Measurements from ENCODE around the gene NOS3. TPM values are rescaled to one million over a fixed set of nuclear protein-coding genes. Genes with fewer than 3 reads are reported as not detected.

The NOS3 gene
- 50.7 TPM for total RNA-seq

- no peak for DNase-seq (ENCODE audit: low spot score)
These were observed at the start of gene NOS3 for GRCh38 chr7:150990416-150991186. Gene NOS3, plus strand, starts transcription at chr7:150991017. Its CDS starts 2,787 bp downstream, at chr7:150993804.

GRCh38 chr7:150941351-150942000 lies 49.3 kb upstream of the NOS3 start:
- DNase-seq (ENCODE audit: low spot score) = no peak

GRCh38 chr7:150942001-150942590 lies 48.7 kb upstream of the NOS3 start:
- DNase-seq (ENCODE audit: low spot score) = peak; percentile 78

GRCh38 chr7:150942591-150943452 lies 48.0 kb upstream of the NOS3 start:
- DNase-seq (ENCODE audit: low spot score) = peak; percentile 41

DNA sequence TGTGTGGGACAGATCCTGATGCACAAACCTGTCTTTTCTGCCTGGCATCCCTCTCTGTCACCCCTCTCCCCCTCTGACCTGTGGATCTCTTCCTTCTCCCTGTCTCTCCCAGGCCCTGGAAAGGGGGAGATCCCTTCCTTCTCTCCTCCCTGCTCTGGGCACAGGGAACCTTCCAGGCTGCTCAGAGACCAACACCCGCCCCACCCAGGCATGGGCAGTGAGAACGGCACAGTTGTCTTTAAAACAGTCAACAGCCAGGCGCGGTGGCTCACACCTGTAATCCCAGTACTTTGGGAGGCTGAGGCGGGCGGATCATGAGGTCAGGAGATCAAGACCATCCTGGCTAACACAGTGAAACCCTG lies 47.4 kb upstream of the NOS3 start:
- peak; percentile 34 for DNase-seq (ENCODE audit: low spot score)

GRCh38 chr7:150944066-150945042 lies 46.5 kb upstream of the NOS3 start:
- DNase-seq (ENCODE audit: low spot score) = peak; percentile 70

GRCh38 chr7:150945171-150945852 lies 45.5 kb upstream of the NOS3 start:
- DNase-seq (ENCODE audit: low spot score) = peak; percentile 39

DNA sequence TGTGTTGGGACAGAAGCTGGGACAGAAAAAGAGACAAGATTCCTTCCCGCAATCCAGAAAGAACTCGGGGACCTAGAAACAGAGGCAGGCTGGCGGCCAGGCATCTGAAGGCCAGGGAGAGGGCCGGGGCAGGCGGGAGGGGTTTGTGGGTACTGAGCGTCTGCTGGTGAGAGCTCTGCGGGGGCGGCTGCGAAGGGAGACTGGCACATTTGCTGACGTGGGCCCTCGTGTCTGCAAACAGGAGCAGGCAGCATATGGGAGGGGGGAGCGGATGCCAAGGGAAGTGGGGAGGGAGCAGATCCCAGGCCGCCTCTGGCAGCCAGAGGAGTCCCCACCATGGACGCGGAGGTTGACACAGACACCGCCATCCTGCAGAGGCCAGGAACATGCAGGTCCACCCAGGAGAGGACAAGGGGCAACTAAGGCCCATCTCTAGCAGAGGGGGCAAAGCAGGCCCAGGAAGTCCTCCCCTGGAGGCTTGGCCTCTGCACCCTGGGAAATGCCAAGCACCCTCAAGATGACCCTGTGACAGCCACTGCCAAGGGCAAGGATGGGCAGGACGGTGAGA lies 44.9 kb upstream of the NOS3 start:
- peak; percentile 66 for DNase-seq (ENCODE audit: low spot score)

DNA sequence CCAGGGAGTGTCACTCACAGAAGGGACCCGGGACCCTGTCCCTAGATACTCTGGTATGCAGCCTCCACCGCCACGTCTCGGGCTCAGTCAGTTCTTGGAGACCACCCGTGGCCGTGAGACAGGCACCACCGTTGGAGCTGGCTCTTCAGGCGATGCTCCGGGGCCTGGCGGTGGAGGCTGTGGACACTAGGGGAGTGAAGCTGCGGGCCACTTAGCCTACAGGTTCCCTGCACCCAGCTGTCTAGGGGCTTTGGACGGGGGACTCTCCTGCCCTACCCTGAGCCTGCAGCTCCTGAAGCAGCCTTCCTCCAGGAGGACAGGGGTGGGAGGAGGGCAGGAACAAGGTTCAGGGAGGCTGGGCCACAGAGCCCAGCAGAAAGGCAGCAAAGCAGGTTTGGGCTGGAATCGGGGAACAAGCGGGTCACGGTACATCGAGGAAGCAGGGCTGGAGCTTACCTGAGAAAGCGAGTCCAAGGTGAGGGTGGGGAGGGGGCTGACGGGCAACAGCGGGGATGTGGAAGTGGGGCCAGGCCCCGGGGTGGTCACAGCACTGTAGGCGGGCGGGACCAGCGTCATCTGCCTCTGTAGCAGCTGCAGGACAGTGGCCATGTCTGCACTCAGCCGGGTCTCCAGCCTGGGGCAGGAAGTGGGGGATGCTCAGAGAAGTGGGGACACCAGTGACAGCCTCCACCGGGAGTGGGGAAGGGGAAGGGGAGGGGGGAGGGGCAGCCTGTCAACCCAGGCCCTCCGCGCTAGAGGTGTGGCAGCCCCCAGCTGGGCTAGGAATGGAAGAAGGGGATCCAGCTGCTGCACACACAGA lies 44.2 kb upstream of the NOS3 start:
- peak; percentile 48 for DNase-seq (ENCODE audit: low spot score)

- peak; percentile 41 for DNase-seq (ENCODE audit: low spot score)
These were observed 43.5 kb upstream of the NOS3 start for GRCh38 chr7:150947241-150947745.

- DNase-seq (ENCODE audit: low spot score) = no peak
These were observed 42.8 kb upstream of the NOS3 start for GRCh38 chr7:150947761-150948651.

DNA sequence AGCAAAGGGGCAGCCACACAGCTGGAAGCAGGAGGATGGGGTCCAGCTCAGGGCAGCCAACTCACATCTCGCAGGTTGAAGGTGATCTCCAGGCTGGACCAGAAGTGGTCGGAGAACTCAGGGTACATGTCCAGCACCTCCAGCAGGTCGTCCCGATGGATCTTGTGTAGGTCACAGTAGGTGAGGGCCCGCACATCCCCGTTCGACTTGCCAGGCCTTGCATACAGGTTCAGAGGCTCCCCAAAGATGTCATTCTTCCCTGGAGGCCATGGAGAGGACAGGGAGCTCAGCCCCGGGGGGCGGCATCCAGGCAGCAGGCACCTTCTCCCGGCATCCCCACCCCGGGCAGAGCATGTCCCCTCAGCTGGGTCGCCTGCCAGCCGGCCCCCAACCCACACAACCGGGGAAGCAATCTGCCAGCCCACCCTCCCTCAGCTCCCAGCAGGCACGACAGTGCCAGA lies 42.0 kb upstream of the NOS3 start:
- no peak for DNase-seq (ENCODE audit: low spot score)

DNA sequence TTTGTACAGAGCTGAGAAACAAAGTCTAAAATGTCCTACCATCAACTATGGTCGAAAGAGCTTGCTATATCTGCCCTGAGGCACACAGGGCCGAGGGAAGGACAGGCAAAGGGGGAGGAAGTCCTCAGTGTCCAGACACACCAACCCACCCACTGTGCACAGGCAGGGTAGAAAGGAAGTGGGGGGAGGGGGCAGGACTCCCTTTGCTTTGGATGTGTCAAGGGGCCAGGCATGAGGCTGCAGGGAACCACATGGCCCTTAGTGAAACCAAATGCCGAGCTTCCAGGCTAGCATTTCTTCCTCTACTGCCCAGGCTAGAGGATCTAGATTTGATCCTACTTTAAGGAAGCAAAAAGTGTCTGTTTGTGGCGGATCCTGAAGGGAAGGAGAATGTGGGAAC lies 41.3 kb upstream of the NOS3 start:
- DNase-seq (ENCODE audit: low spot score) = no peak

DNA sequence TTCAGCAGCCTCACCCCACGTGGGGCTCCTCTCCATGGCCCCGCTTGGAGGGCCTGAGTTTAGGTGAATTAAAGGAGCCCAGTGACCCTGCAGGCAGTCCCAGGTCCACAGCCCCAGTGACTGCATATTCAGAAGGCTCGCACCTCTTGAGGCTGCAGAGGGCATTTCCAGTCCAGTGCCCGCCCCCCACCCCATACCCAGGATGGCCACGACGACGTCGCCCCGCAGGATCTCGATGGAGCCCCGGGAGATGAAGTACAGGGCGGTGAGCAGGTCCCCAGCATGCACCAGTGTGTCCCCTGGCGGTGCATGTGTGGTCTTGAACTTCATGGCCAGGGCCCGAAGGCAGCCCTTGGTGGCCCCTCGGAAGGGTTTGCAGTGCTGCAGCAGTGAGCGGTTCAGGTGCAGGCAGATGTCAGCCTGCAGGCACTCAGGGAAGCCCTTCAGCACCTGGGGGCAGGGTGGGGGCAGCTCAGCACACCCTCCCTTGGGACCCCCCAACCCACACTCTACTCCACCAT lies 40.8 kb upstream of the NOS3 start:
- DNase-seq (ENCODE audit: low spot score) = no peak

DNA sequence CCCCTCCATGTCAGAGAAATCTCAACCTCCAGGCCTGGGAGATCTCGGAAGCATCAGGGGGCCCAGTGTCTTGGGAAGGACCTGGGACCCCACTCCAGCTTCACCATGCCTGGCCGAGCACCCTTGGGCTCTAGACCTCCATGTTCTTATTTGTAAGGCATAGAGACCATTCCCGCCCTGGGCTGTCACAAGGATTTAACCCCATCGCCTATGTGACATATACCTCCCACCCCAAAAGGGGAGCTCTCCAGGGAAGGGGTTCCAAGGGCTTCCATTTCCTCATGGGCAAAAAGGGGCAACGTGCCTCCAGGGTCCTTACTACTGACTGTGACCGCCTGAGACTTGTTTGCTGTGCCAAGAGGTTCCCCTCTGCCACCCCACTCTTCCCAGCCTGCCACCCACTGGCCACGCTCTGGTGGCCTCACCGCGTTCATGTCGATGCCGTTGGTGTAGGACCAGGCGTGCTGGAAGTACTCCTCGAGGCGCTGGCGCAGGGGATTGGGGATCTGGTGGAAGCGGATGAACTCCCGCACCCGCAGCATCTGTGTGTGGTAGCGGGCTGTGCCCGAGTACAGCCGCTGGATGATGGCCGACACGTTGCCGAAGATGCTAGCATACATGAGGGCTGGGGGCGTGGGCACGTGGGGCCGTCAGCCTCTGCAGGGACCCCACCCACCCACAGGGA lies 40.2 kb upstream of the NOS3 start:
- DNase-seq (ENCODE audit: low spot score) = no peak

DNA sequence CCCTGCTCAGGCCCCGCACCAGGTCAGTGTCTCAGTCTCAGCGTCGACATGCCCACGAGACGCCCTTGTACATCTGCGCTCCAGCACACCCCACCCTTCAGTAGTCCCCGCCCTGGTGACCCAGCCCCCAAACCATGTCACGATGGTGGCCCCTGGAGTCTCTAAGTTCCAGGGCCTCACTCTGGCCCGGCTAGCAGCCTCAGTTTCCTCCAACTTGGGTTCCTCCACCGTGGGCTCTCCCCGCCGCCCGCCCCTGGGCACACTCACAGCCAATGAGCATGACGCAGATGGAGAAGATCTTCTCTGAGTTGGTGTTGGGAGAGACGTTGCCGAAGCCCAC lies 39.7 kb upstream of the NOS3 start:
- DNase-seq (ENCODE audit: low spot score) = no peak

GRCh38 chr7:150951521-150951920 lies 39.3 kb upstream of the NOS3 start:
- no peak for DNase-seq (ENCODE audit: low spot score)
